GM20000 (cell line): Measurements from ENCODE around the gene SYTL4.

ENCODE experiments used
- DNase-seq: peaks from one replicate; pipeline ENCODE4 v3.0.0; 2012; ENCODE audit warnings: low spot score
- TF ChIP-seq, protein P1 (sequence below): IDR thresholded peaks from 2 replicates; pipeline ENCODE4 v1.5.1; 2012; ENCODE audit warnings: mild to moderate bottlenecking, control low read depth; ENCODE audit errors: extremely low read depth, missing control alignments

Gene SYTL4

GRCh38 chrX:100677611-100678181 is 54.2 kb downstream of the SYTL4 start:
- TF ChIP-seq, protein P1, sequence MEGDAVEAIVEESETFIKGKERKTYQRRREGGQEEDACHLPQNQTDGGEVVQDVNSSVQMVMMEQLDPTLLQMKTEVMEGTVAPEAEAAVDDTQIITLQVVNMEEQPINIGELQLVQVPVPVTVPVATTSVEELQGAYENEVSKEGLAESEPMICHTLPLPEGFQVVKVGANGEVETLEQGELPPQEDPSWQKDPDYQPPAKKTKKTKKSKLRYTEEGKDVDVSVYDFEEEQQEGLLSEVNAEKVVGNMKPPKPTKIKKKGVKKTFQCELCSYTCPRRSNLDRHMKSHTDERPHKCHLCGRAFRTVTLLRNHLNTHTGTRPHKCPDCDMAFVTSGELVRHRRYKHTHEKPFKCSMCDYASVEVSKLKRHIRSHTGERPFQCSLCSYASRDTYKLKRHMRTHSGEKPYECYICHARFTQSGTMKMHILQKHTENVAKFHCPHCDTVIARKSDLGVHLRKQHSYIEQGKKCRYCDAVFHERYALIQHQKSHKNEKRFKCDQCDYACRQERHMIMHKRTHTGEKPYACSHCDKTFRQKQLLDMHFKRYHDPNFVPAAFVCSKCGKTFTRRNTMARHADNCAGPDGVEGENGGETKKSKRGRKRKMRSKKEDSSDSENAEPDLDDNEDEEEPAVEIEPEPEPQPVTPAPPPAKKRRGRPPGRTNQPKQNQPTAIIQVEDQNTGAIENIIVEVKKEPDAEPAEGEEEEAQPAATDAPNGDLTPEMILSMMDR: no peak
- no peak for DNase-seq

- DNase-seq: no peak
These were observed 57.2 kb downstream of the SYTL4 start for GRCh38 chrX:100674705-100675104.

DNA sequence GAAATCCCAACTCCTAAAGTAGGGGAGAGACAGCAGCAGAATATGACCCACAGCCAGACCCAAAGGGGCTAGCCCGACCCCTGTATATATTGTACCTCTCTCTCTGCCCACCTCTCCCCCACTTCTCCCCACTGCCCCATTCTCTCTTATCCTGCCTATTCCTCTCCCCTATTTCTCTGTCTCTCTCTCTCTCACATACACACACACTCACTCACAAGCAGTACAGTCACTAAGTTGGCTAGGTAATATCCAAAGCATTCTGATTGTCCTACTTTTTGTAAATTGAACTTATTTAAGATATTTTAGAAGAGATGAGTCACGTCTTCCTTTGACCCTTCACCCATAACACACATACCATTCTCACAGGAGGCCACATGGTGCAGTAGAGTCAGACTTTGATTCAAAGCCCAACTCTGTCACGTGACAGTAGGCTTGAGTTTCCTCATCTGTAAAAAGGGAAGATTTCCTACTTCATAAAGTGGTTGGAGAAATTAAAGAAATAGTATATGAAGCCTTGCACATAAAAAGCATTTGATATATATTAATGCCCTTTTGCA is 58.4 kb downstream of the SYTL4 start:
- no peak for DNase-seq
- TF ChIP-seq, protein P1: no peak

More at GRCh38 chrX:100674705-100675104, 57.2 kb downstream of the SYTL4 start:
- TF ChIP-seq, protein P1: no peak

- TF ChIP-seq, protein P1: no peak
- DNase-seq: no peak
These were observed 59.0 kb downstream of the SYTL4 start for GRCh38 chrX:100672966-100673365.

DNA sequence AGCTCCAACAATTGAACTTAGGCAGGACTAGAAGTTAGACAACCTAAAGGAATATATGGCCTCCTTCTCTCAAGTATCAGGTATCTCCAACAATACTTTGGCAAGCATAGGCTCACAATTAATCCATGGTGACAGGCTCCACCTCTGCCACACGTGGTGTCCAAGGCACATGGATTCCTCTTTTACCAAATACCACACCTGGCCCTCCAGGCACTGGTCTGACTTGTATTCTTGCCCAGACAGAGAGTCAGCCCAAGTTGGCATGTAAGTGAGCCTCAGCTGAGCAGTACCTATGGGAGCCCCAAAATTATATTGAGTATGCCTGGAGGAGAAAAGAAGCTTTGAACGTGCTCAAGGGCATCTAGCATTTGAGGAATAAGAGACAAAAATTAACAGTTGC is 68.3 kb downstream of the SYTL4 start:
- TF ChIP-seq, protein P1: no peak
- DNase-seq: no peak

- TF ChIP-seq, protein P1: no peak
These were observed 69.1 kb downstream of the SYTL4 start for GRCh38 chrX:100662796-100663195.

DNA sequence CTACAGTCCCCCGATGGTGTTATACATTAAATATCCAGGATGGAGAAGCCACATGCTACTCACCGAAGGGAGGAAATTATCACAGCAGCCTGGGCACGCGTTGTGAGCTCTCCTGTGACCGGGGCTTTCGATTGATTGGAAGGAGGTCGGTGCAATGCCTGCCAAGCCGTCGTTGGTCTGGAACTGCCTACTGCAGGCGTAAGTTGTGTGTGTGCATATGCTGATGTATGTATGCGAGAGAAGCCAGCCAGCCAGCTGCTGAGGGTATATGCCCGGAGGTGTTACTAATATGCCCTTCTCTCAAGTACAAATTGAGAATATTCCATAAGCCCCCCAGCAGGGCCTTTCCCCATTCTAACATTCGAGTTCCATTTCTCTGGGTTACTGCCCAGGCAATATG is 69.8 kb downstream of the SYTL4 start:
- DNase-seq: no peak
- TF ChIP-seq, protein P1: no peak

More at GRCh38 chrX:100662796-100663195, 69.1 kb downstream of the SYTL4 start:
- no peak for DNase-seq
